SK-N-SH (cell line): ENCODE data around the gene SOS2.

Experiments
- CTCF ChIP-seq: fragments of 200-600 bp; sonication (generic); IDR thresholded peaks from 2 replicates; pipeline ENCODE4 v1.6.1; 2017; ENCODE audit warnings: antibody characterized with exemption, mild to moderate bottlenecking, moderate library complexity
- EP300 ChIP-seq, 2 experiments: IDR thresholded peaks; 2 replicates each; pipeline versions ENCODE4 v1.4.0 to v1.6.1; 2012; ENCODE audit warnings: borderline replicate concordance in 1 of 2, low read depth in 1 of 2, low read length in 1 of 2
- JUND ChIP-seq: IDR thresholded peaks from 2 replicates; pipeline ENCODE4 v1.4.0; 2012
- MAX ChIP-seq: IDR thresholded peaks from 2 replicates; pipeline ENCODE4 v1.4.0; 2012; ENCODE audit warnings: low read depth
- RAD21 ChIP-seq: IDR thresholded peaks from 2 replicates; pipeline ENCODE4 v1.6.1; 2012; ENCODE audit warnings: mild to moderate bottlenecking, low read length
- REST ChIP-seq: IDR thresholded peaks from 2 replicates; pipeline ENCODE4 v1.6.1; 2012; ENCODE audit warnings: mild to moderate bottlenecking, low read depth, low read length, moderate library complexity
- TAF1 ChIP-seq: IDR thresholded peaks from 2 replicates; pipeline ENCODE4 v1.6.1; 2012; ENCODE audit warnings: low read depth, mild to moderate bottlenecking, low read length, moderate library complexity, borderline replicate concordance
- YY1 ChIP-seq: IDR thresholded peaks from 2 replicates; pipeline ENCODE4 v1.4.0; 2012; ENCODE audit warnings: low read depth, mild to moderate bottlenecking

GRCh38 chr14:50213795-50214194, 17.6 kb downstream of the SOS2 start:
- no peak for TF ChIP-seq MAX
- no peak for TF ChIP-seq EP300 (IDR thresholded peaks at IDR 0.05; ENCODE audit: borderline replicate concordance in 1 of 2, low read depth in 1 of 2, low read length in 1 of 2)
- no peak for TF ChIP-seq JUND
- no peak for TF ChIP-seq TAF1
- TF ChIP-seq CTCF, result no peak
- no peak for TF ChIP-seq RAD21
- no peak for TF ChIP-seq YY1
- no peak for TF ChIP-seq REST
